Chondrocyte (in vitro differentiated cells): ENCODE data around the gene MN1. TPM values are rescaled to one million over a fixed set of nuclear protein-coding genes. Genes with fewer than 3 reads are reported as not detected.

ENCODE experiments used
- DNase-seq: peaks from one replicate; pipeline ENCODE4 v3.0.0; 2021; ENCODE audit warnings: mixed read lengths, low spot score
- H3K27ac Mint-ChIP-seq: one replicate; pipeline ENCODE4 v1.8.0; 2021; ENCODE audit warnings: mild to moderate bottlenecking, moderate library complexity, mixed read lengths; ENCODE audit not compliant: unreplicated experiment
- H3K27me3 Mint-ChIP-seq: 2 replicates; pipeline ENCODE4 v1.8.0; 2021; ENCODE audit warnings: low read depth, mixed read lengths
- H3K36me3 Mint-ChIP-seq: 2 replicates; pipeline ENCODE4 v1.8.0; 2021; ENCODE audit warnings: low read depth, mixed read lengths
- H3K4me1 Mint-ChIP-seq: 2 replicates; pipeline ENCODE4 v1.8.0; 2021; ENCODE audit warnings: low read depth, mild to moderate bottlenecking, mixed read lengths
- H3K4me3 Mint-ChIP-seq: one replicate; pipeline ENCODE4 v1.8.0; 2021; ENCODE audit warnings: mild to moderate bottlenecking, moderate library complexity, mixed read lengths; ENCODE audit not compliant: unreplicated experiment
- H3K9me3 Mint-ChIP-seq: 2 replicates; pipeline ENCODE4 v1.8.0; 2021; ENCODE audit warnings: low read depth, mixed read lengths
- CTCF ChIP-seq: fragments of 200-600 bp; sonication (generic); IDR thresholded peaks from 2 replicates; pipeline ENCODE4 v1.5.0; 2021; ENCODE audit warnings: antibody characterized with exemption, mild to moderate bottlenecking, moderate library complexity
- total RNA-seq: library from RNA; stranded (reverse); gene quantifications from 3 replicates; pipeline ENCODE4 v1.2.1, GENCODE V29; 2021

Gene MN1
- total RNA-seq, 1 donor from 2014 or later, result 119 TPM

GRCh38 chr22:27786291-27786932 lies 15.1 kb downstream of the MN1 start:
- DNase-seq, result no peak
- H3K27me3 Mint-ChIP-seq, result no peaks in the 10 kb centered on the region
- peaks cover 88% of the 10 kb centered on the region for H3K4me1 Mint-ChIP-seq
- peak overlapping the region; percentile 84 for H3K27ac Mint-ChIP-seq
- H3K36me3 Mint-ChIP-seq, result peaks cover 26% of the 10 kb centered on the region
- no peak for TF ChIP-seq CTCF
- no peaks in the 10 kb centered on the region for H3K9me3 Mint-ChIP-seq
- H3K4me3 Mint-ChIP-seq, result no peak overlapping the region

- no peaks in the 10 kb centered on the region for H3K27me3 Mint-ChIP-seq
- H3K27ac Mint-ChIP-seq, result peak overlapping the region; percentile 84
- no peak for TF ChIP-seq CTCF
- no peaks in the 10 kb centered on the region for H3K9me3 Mint-ChIP-seq
- peaks cover 29% of the 10 kb centered on the region for H3K36me3 Mint-ChIP-seq
- H3K4me1 Mint-ChIP-seq, result peaks cover 87% of the 10 kb centered on the region
- H3K4me3 Mint-ChIP-seq, result peak overlapping the region; percentile 2
- no peak for DNase-seq
These were observed 15.7 kb downstream of the MN1 start for GRCh38 chr22:27785831-27786230.

- H3K4me1 Mint-ChIP-seq, result peaks cover 81% of the 10 kb centered on the region
- H3K36me3 Mint-ChIP-seq, result peaks cover 32% of the 10 kb centered on the region
- DNase-seq, result no peak
- TF ChIP-seq CTCF, result no peak
- H3K9me3 Mint-ChIP-seq, result no peaks in the 10 kb centered on the region
- no peak overlapping the region for H3K4me3 Mint-ChIP-seq
- no peaks in the 10 kb centered on the region for H3K27me3 Mint-ChIP-seq
- H3K27ac Mint-ChIP-seq, result peak overlapping the region; percentile 70
These were observed 17.5 kb downstream of the MN1 start for GRCh38 chr22:27784120-27784475.

- no peak for DNase-seq
- TF ChIP-seq CTCF, result no peak
- H3K4me3 Mint-ChIP-seq, result no peak overlapping the region
- peaks cover 78% of the 10 kb centered on the region for H3K4me1 Mint-ChIP-seq
- H3K27me3 Mint-ChIP-seq, result no peaks in the 10 kb centered on the region
- H3K27ac Mint-ChIP-seq, result peak overlapping the region; percentile 70
- H3K9me3 Mint-ChIP-seq, result no peaks in the 10 kb centered on the region
- H3K36me3 Mint-ChIP-seq, result peaks cover 29% of the 10 kb centered on the region
These were observed 18.0 kb downstream of the MN1 start for GRCh38 chr22:27783436-27784119.

GRCh38 chr22:27782088-27782487 lies 19.5 kb downstream of the MN1 start:
- Mint-ChIP-seq H3K27me3 (no peaks in the 10 kb centered on the region), H3K27ac (peak overlapping the region; percentile 15), H3K36me3 (peaks cover 31% of the 10 kb centered on the region)

More at GRCh38 chr22:27782088-27782487, 19.5 kb downstream of the MN1 start:
- no peaks in the 10 kb centered on the region for H3K9me3 Mint-ChIP-seq
- no peak overlapping the region for H3K4me3 Mint-ChIP-seq
- peaks cover 78% of the 10 kb centered on the region for H3K4me1 Mint-ChIP-seq
- TF ChIP-seq CTCF, result no peak
- DNase-seq, result no peak
